GM19397 (cell line): ENCODE data around the gene CALML5.

ENCODE experiments used
- ATAC-seq: cut with Tn5 transposase; IDR thresholded peaks from one replicate; pipeline ENCODE4 v1.9.1; 2021; ENCODE audit warnings: mild to moderate bottlenecking, moderate library complexity; ENCODE audit not compliant: unreplicated experiment

The CALML5 gene

DNA sequence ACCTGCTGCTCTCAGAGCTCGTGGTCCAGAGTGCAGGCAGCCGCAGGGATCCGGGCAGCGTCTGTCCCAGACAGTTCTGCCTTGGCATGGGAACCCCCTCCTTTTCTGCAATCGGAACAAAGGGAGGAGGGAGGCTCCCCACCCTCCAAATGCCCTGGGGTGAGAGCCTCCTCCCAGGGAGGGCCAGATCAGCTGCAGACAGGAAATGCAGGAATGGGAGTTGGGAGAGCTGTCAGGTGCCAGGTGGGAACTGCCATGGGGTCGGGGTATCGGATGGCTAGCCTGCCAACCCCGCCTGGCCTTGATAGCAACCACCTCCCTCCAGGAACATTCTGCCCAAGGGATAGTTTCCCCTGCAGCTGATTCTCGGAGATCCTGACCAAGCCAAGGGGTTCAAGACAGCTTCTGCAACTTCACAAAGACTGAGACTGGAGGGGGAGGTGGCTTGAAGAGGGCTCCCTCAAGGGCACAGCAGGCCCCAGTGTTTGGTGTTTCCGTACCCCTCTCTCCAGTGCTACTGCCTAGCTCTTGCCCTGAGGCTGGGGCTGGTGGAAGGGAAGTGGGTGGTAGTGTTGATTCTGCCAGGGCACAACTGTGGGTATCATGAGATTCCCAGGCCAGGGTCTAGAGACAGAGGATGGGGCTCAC lies at the start of gene CALML5:
Gene CALML5 (minus strand): TSS at position 78 of the 648 bp plus-strand sequence. CDS start 132 bp downstream, outside the sequence.
- ATAC-seq, result no peak

DNA sequence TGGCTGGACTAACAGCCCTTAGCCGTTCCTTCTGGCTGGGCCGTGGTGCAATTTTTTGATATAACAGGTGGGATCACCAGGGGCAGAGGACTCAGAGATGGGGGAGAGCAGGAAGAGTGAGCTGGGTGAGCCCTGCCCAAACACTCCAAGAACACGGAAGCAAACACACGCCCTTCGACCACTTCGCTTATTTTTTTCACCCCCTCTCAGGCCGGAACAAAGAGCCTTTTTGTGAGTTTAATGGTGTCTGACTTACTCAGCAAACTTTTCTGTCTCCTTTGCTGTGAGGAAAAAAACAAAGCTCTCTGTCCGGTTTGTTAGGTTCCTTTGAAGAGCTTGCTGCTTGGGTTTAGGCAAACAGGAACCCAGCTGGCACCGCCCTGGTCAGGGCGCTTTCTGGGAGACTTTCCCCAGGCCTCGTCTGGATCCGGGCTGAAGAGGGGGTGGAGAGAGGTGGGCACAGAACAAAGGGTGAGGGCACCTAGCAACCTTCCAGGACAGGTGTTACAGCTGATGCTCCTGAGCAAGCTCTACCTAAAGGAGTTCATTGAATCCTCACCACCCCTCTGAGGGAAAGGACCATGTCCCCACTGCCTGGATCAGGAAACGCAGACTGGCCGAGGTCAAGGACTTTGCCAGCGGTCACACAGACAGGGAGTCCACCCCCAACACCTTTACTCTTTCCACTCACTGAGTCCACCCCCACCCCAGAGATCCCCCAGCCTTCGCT lies 48.7 kb upstream of the CALML5 start:
- no peak for ATAC-seq

DNA sequence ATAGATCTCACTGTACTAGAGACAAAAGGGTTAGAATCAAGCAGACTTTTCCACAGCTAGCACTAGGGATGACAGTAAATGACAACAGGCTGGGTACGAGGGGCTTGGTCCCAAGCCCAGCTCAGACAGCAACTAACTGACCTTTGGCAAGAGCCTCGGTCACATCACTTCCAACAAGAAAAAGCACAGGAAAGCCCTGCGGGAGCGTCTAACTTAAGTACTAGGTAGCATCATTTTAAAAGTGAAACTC lies 48.2 kb upstream of the CALML5 start:
- no peak for ATAC-seq

- no peak for ATAC-seq
Observed at GRCh38 chr10:5546891-5547680, 47.7 kb upstream of the CALML5 start.

DNA sequence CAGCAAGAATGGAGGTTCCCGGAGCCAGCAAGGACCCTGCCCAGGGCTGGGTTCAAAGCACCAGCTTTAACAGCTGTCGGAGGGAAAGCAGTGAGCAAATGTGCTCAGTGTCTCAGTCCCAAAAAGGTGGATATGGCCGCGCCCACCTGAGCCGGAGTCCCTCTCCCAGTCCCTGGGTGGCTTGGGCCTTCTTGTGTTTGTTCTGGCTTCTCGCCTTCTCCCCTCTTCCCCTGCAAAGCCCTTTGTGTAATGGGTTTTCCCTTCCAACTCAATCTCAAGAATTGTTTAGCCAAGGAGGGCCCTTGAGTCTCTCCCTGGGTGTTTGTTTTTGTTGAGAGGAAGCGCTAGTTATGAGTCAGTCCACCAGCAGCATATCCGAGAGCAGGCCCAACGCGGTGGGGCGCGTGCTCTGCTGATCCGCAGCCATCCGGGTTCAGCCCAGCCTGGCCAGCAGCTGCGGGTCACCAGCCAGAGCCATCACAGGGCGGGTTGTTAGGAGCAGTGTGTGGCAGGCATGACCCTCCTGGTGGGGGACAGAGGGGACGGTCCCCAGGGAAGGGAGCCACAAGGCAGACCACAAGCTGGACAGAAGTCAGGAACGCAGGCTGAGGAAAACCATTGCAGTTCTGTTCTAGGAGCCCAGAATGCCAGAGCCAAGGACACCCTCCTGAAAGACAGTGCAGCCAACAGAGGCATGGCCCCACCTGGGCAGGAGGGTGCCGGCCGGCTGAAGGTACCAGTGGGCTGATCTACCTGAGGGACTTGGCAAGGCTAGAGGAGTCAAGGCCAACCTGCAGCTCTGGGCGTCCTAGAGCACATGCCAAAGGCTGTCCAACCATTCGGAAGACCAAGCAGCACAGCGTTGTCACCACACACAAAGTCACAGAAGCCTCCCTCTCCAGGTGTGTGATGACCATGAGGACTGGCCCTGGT lies 46.7 kb upstream of the CALML5 start:
- no peak for ATAC-seq

- no peak for ATAC-seq
Observed at GRCh38 chr10:5545426-5545777, 46.0 kb upstream of the CALML5 start.

GRCh38 chr10:5545011-5545410 lies 45.6 kb upstream of the CALML5 start:
- no peak for ATAC-seq

DNA sequence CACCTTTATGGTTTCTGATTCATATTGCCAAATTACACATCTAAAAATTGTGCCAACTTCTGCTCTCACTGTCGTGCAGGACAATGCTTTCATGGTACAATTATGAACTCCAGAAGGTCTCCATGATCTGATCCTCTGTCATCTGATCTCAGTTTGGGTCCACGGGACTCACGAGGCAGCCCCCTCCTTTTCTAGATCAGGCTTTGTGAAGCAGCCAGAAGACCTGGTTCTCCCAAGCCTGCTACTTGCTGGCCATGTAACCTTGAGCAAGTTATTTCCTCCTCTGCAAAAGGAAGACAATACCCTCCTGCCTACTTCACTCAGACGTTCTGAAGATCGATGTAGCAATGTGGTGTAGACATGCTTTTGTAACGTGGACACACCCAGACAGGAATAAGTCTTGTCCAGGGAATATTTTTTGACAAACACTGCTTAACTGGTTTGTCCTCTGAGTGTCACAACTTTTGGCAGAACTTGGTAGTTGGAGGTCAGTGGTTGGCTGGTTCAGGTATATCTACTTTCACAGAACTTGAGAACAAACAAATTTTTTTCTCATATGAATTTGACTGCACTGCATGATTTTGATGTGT lies 44.9 kb upstream of the CALML5 start:
- no peak for ATAC-seq

GRCh38 chr10:5543623-5544022 lies 44.3 kb upstream of the CALML5 start:
- ATAC-seq, result no peak

- no peak for ATAC-seq
Observed at GRCh38 chr10:5542100-5542499, 42.7 kb upstream of the CALML5 start.

DNA sequence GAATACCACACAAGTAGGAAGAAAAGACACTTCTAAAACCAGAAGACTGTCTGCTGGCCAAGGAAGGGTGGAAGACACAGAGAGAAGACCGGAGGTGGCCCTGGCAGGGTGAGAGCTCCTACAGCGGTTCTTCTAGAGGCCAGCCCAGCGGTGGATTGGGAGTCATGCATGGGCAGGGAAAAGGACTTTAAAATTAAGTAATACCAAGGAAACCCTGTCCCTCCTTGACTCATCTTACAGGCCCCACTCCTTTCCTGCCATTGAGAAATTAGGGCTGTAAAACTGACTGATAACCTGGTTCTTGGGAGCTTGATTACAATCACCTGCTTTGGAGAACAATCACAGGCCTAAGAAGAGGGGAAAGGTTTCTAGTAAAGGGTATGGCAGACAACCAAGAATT lies 41.5 kb upstream of the CALML5 start:
- no peak for ATAC-seq

GRCh38 chr10:5540080-5540479 lies 40.7 kb upstream of the CALML5 start:
- ATAC-seq, result no peak

- no peak for ATAC-seq
Observed at GRCh38 chr10:5538892-5539651, 39.7 kb upstream of the CALML5 start.

DNA sequence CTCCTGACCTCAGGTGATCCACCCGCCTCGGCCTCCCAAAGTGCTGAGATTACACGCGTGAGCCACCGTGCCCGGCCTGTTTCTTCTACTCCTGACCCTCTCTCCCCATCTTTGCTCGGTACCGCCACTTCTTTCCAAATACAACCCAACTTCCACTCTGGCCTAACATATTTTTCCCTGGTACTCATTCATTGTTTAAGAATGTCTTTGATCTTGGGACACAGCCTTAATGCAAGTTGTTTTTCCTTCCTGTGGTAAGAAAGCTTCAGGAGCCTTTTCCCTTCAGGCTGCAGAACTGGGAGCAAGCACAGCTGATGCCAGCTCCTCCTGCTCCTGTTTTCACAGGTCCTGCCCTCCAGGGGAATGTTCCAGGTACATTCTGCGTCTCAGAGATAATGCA lies 39.1 kb upstream of the CALML5 start:
- ATAC-seq, result no peak

DNA sequence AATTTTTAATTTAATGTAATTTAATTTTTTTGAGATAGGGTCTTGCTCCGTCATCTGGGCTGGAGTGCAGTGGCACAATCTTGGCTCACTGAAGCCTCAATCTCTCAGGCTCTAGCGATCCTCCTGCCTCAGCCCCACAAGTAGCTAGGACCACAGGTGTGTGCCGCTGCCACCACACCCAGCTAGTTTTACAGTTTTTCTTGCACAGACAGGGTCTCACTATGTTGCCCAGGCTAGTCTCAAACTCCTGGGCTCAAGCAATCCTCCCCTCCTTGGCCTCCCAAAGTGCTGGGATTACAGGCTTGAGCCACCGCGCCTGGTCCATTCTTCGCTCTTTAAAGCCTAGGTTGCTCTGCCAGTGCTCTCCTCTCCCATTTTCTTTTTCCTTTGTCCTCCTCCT lies 38.3 kb upstream of the CALML5 start:
- no peak for ATAC-seq

GRCh38 chr10:5536486-5537081 lies 37.2 kb upstream of the CALML5 start:
- ATAC-seq, result no peak

DNA sequence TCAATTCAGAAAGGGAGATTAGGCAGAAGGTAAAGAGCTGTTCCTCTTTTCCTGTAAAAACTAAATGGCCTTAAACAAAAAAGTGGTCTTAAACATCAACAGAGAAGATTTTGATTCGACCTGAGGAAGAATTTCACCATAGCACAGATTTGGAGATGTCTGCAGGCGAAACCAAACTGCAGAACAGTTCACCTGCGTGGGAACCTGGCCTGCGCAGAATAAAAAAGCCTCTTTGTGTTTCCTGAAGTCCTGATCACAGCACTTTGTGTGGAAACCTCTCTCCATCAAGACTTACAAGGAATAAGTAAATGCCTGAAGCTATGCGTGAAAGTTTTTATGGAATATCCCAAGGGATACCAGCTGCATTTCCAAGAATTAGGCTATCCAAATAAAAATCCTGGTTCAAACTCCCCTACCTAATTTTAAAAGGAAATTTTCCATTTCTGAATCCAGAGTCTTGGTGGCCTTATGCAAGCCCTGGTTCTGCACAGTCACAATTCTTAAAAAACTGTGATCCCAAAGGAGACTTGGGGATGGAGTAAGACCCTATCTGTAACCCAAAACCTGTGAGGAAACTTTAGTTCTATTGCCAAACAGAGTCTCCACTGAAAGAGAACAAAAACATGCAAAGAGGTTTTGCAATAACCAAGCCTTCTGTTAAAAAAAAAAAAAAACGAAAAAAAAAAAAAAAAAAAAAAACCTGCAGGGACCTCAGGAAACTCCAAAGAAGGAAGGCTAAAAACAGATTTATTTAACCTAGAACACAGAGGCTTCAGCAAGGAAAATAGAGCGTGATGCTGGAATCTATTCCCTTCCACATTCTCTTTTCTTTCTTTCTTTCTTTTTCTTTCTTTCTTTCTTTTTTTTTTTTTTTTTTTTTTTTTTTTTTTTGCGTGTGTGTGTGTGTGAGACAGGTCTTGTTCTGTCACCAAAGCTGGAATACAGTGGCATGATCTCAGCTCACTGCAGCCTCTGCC lies 35.8 kb upstream of the CALML5 start:
- no peak for ATAC-seq

- no peak for ATAC-seq
Observed at GRCh38 chr10:5534051-5534821, 34.9 kb upstream of the CALML5 start.
